Measurements from ENCODE around the gene TENM4. TPM values are rescaled to one million over a fixed set of nuclear protein-coding genes. Genes with fewer than 3 reads are reported as not detected.

TENM4 gene
- total RNA-seq, 1 donor from 2014 or later: 43.2 TPM

DNA sequence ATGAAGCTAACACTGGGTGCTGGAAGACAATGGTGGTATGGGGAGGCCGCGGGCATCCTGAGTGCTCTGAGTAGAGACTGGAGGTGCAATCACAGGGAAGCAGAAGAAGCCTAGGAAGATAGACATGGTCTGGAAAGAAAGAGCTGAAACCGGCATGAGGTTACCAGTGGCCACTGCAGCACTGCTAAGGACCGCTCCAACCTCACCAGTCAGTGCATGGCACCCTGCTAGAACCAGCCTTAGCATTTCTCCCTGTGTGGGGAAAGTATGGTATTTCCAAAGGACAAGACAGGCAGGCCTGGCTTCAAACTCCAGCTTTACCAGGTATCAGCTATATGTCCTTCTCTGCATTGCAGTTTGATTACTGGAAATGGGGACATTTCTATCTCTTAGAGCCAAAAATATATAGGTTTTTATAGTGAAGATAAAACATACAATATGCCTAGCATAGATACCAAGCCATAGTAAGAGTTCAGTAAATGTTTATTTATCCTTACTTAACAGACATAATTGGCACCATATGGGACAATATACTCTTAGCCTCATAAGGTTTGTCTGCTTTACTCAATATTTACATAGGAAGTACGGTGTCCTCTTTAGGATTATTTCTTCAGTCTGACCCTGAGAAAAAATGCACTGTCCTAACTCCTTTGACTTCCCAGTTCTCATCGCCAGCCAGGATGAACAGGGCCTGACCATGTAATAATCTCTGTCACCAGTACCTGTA, 231.1 kb downstream of the TENM4 start:
- DNase-seq (ENCODE audit: low read depth, low spot score): no peak
- no peak overlapping the region for H3K4me3 Mint-ChIP-seq
- TF ChIP-seq, protein P1, sequence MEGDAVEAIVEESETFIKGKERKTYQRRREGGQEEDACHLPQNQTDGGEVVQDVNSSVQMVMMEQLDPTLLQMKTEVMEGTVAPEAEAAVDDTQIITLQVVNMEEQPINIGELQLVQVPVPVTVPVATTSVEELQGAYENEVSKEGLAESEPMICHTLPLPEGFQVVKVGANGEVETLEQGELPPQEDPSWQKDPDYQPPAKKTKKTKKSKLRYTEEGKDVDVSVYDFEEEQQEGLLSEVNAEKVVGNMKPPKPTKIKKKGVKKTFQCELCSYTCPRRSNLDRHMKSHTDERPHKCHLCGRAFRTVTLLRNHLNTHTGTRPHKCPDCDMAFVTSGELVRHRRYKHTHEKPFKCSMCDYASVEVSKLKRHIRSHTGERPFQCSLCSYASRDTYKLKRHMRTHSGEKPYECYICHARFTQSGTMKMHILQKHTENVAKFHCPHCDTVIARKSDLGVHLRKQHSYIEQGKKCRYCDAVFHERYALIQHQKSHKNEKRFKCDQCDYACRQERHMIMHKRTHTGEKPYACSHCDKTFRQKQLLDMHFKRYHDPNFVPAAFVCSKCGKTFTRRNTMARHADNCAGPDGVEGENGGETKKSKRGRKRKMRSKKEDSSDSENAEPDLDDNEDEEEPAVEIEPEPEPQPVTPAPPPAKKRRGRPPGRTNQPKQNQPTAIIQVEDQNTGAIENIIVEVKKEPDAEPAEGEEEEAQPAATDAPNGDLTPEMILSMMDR (conservative IDR thresholded peaks at IDR 0.05): no peak
- H3K27me3 Mint-ChIP-seq (ENCODE audit: low read depth): no peaks in the 10 kb centered on the region
- peaks cover 7% of the 10 kb centered on the region for H3K36me3 Mint-ChIP-seq (ENCODE audit: low read depth)
- no peak overlapping the region for H3K27ac Mint-ChIP-seq (ENCODE audit: unreplicated experiment)
- no peaks in the 10 kb centered on the region for H3K9me3 Mint-ChIP-seq
- H3K4me1 Mint-ChIP-seq: peaks cover 9% of the 10 kb centered on the region

DNA sequence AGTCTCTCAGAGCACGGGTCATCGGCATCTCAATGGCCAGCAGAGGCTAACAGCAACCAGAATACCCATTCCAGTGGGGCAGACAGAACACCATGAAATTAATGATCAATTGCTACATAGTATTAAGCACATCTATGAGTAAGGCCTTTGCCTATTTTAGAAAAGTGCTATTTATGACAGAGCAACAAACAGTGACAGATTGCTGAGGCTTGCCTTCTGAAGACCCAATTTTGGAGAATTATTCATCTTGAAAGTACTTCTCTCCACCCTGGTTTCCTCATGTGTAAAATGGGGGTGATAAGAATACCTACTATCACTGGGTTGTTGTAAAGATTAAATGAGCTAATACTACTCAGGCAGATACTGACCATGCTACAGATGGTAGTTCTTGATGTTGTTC, 232.7 kb downstream of the TENM4 start:
- Mint-ChIP-seq H3K4me3 (no peak overlapping the region), H3K27me3 (ENCODE audit: low read depth) (no peaks in the 10 kb centered on the region), H3K36me3 (ENCODE audit: low read depth) (peaks cover 4% of the 10 kb centered on the region), H3K4me1 (peaks cover 8% of the 10 kb centered on the region), H3K27ac (ENCODE audit: unreplicated experiment) (no peak overlapping the region), H3K9me3 (no peaks in the 10 kb centered on the region)
- TF ChIP-seq, protein P1 (conservative IDR thresholded peaks at IDR 0.05): no peak
- DNase-seq (ENCODE audit: low read depth, low spot score): no peak

DNA sequence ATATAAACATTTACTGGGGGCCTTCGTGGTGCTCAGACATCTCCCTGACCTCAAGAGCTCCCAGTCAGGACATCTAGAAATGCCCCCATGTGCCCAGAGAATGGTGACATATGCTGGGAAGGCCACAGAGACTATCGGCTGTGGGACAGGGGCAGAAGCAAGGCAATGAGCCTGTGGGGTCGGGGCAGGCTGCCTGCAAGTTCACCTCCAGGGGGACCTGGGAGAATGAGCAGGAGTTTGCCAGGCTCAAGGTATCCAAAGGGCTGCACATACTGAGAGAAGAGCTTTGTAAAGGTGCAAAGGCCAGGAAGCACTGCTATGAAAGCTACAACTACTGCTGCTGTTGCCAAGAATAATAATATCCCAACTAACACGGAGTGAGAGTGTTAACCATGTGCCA, 233.9 kb downstream of the TENM4 start:
- no peak for DNase-seq (ENCODE audit: low read depth, low spot score)
- H3K4me3 Mint-ChIP-seq: no peak overlapping the region
- no peaks in the 10 kb centered on the region for H3K9me3 Mint-ChIP-seq
- no peak overlapping the region for H3K27ac Mint-ChIP-seq (ENCODE audit: unreplicated experiment)
- no peaks in the 10 kb centered on the region for H3K4me1 Mint-ChIP-seq
- no peaks in the 10 kb centered on the region for H3K36me3 Mint-ChIP-seq (ENCODE audit: low read depth)
- TF ChIP-seq, protein P1 (conservative IDR thresholded peaks at IDR 0.05): no peak
- H3K27me3 Mint-ChIP-seq (ENCODE audit: low read depth): no peaks in the 10 kb centered on the region

DNA sequence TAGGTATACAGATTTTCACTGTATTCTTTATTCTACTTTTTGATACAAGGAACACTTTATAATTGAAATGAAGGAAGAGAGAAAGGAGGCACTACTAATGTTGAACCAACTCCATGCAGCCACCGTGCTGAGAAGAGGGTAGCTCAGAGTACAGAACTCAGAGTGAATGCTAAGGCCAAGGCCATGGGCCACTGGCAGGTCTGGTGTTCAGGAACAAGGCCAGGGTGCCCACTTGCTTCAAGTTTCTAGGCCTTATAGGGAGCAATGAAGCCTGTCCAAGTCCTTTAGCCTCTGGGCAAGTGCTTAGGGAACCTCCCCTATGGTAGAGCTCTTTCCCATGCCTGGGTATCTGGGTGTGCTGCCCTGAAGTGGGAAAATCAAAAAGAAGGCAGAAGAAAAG, 235.0 kb downstream of the TENM4 start:
- H3K36me3 Mint-ChIP-seq (ENCODE audit: low read depth): no peaks in the 10 kb centered on the region
- no peaks in the 10 kb centered on the region for H3K27me3 Mint-ChIP-seq (ENCODE audit: low read depth)
- H3K4me1 Mint-ChIP-seq: no peaks in the 10 kb centered on the region
- no peak overlapping the region for H3K27ac Mint-ChIP-seq (ENCODE audit: unreplicated experiment)
- no peaks in the 10 kb centered on the region for H3K9me3 Mint-ChIP-seq
- TF ChIP-seq, protein P1 (conservative IDR thresholded peaks at IDR 0.05): no peak
- no peak for DNase-seq (ENCODE audit: low read depth, low spot score)
- no peak overlapping the region for H3K4me3 Mint-ChIP-seq

DNA sequence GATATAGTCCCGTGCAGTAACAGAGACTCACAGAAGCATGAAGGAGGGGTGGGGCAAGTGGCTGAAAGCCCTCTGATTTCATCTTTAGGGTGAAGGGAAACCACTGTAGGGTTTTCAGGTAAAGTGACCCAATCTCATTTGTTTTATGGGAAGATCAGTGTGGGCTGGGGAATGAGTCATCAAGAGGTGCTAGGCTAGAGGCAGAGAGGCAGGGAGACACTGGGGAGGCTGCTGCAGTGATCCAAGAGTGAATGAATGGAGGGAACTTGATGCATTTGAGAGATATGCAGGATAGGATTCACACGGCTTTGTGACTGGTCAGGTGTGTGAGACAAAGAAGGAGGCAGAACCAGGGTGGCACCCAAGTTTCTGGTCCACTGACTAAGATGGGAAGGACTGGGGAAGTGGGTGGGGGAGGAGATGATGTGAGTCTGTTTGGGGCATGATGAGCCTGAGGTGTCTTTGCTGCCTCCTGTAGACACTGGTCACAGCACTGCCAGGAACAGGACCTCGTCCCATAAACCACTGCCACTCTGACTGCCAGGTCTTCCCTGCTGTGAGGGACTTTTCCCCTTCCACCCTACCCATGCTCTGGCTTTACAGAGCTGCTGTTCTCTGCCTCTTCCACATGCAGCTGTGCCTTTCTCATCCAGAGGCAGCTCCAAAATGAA, 239.0 kb downstream of the TENM4 start:
- no peak for DNase-seq (ENCODE audit: low read depth, low spot score)
- Mint-ChIP-seq H3K36me3 (ENCODE audit: low read depth) (no peaks in the 10 kb centered on the region), H3K9me3 (no peaks in the 10 kb centered on the region), H3K4me1 (no peaks in the 10 kb centered on the region), H3K4me3 (no peak overlapping the region), H3K27me3 (ENCODE audit: low read depth) (no peaks in the 10 kb centered on the region), H3K27ac (ENCODE audit: unreplicated experiment) (peak overlapping the region; percentile 85)
- TF ChIP-seq, protein P1 (conservative IDR thresholded peaks at IDR 0.05): no peak
